GM20000 (cell line): Measurements from ENCODE around the gene MFGE8.

Source experiments
- DNase-seq: peaks from one replicate; pipeline ENCODE4 v3.0.0; 2012; ENCODE audit warnings: low spot score
- TF ChIP-seq, protein P1 (sequence below): IDR thresholded peaks from 2 replicates; pipeline ENCODE4 v1.5.1; 2012; ENCODE audit warnings: mild to moderate bottlenecking, control low read depth; ENCODE audit errors: extremely low read depth, missing control alignments

The MFGE8 gene

DNA sequence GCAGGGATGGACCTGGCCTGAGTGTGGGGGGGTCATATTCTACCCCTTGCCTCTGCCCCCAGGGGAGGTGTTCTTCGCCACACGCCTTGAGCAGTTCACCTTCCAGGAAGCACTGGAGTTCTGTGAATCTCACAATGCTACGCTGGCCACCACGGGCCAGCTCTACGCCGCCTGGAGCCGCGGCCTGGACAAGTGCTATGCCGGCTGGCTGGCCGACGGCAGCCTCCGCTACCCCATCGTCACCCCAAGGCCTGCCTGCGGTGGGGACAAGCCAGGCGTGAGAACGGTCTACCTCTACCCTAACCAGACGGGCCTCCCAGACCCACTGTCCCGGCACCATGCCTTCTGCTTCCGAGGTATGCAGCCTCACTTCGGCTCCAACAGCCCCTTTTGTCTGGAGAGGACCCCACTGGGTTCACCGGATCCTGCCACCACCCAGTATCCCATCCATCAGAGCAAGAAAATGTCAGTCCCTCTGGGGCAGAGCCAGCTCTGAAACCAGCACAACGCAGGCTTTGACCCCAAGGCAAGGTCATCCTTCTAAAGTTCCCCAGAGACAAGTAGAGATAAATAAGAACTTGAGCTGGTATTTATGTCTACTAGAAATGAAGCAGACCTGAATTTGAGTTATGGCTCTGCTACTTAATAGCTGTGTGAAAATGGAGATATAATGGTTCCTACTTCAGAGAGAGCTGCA is 63.7 kb downstream of the MFGE8 start:
- TF ChIP-seq, protein P1, sequence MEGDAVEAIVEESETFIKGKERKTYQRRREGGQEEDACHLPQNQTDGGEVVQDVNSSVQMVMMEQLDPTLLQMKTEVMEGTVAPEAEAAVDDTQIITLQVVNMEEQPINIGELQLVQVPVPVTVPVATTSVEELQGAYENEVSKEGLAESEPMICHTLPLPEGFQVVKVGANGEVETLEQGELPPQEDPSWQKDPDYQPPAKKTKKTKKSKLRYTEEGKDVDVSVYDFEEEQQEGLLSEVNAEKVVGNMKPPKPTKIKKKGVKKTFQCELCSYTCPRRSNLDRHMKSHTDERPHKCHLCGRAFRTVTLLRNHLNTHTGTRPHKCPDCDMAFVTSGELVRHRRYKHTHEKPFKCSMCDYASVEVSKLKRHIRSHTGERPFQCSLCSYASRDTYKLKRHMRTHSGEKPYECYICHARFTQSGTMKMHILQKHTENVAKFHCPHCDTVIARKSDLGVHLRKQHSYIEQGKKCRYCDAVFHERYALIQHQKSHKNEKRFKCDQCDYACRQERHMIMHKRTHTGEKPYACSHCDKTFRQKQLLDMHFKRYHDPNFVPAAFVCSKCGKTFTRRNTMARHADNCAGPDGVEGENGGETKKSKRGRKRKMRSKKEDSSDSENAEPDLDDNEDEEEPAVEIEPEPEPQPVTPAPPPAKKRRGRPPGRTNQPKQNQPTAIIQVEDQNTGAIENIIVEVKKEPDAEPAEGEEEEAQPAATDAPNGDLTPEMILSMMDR: no peak

More for the DNA sequence above, 63.7 kb downstream of the MFGE8 start:
- no peak for DNase-seq
